ENCODE results near the gene SLC45A3. TPM values are rescaled to one million over a fixed set of nuclear protein-coding genes. Genes with fewer than 3 reads are reported as not detected.

Gene SLC45A3
- total RNA-seq, 2 experiments from 2014 or later = 0.11 TPM; not detected in 1

DNA sequence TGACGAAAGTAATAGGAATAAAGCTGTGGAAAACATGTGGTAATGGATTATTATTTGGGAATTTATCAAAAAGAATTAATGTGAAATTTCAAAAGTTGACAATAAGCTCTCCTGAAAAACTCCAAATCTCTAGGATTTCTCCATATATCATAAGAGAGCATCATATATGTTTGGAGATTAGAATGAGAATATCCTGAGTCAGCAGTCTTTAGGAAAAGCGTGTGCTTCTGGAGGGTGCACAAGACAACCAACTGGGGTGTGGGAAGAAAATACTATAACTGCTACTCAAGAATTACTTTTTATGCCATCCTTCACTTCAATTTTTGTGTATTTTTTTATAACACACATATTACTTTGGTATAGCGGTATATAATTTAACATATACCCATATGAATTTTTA lies 68.2 kb downstream of the SLC45A3 start:
- H3K36me3 ChIP-seq (ENCODE audit: insufficient read depth, low read length) = peaks cover 70% of the 10 kb centered on the region
- Mint-ChIP-seq H3K36me3 (ENCODE audit: low read depth) (peaks cover 89% of the 10 kb centered on the region), H3K4me3 (no peak overlapping the region)

DNA sequence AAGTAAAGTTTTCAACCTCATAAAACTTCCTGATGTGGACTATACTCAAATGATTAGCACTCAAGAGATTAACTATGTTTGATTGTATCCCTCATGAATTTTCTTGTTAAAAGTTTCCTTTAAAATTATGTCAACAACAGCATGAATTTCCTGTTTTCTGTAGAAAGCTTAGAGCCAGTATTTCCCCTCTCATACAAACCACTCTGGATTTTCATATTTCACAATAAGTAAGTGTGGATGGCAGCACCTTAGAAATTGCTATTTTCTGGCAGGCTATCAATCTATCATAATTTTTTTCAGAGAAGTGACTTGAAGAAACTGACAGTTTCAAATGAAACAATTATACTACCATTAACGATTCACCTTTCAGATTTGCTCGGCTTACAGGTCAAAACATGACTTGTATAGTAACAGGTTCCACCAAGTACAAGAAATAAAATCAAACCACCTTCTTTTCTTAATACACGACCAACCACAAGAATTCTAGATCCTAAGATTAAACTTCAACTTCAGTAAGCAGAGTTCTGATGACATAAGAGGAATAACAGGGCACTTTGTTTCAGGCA lies 69.3 kb downstream of the SLC45A3 start:
- ChIA-PET POLR2A (no interaction called here), CTCF (interaction anchor here (1.9 kb wide), 1 partner anchor 19 kb away, joined by 6 read pairs; no protein-coding TSS in a partner anchor)
- no peak for DNase-seq
- Mint-ChIP-seq H3K4me1 (ENCODE audit: low read depth) (peaks cover 66% of the 10 kb centered on the region), H3K36me3 (ENCODE audit: low read depth) (peaks cover 83% of the 10 kb centered on the region), H3K9me3 (no peaks in the 10 kb centered on the region), H3K27me3 (no peaks in the 10 kb centered on the region), H3K27ac (peak overlapping the region; percentile 64), H3K4me3 (no peak overlapping the region)
- ATAC-seq (ENCODE audit: poor library complexity) = no peak
- Histone ChIP-seq H3K4me3 (ENCODE audit: low read length) (no peak overlapping the region), H3K9me3 (ENCODE audit: control insufficient read depth in 1 of 2, insufficient read depth in 1 of 2, low read length in 2 of 2) (no peaks in the 10 kb centered on the region), H3K4me1 (ENCODE audit: insufficient read depth, low read length) (peaks cover 3% of the 10 kb centered on the region), H3K27me3 (ENCODE audit: control insufficient read depth in 1 of 2, insufficient read depth in 2 of 2, low read length in 2 of 2) (no peaks in the 10 kb centered on the region), H3K27ac (ENCODE audit: low read depth in 1 of 2, low read length in 2 of 2) (no peak overlapping the region), H3K36me3 (ENCODE audit: insufficient read depth, low read length) (peaks cover 65% of the 10 kb centered on the region)
- no peak for TF ChIP-seq CTCF (IDR thresholded peaks at IDR 0.05)
- intact Hi-C loops (cut with DNase I, micrococcal nuclease) = loop anchor here in 1 of 2 experiments (2.0 kb wide), 2 partner anchors 18 to 20 kb away; no protein-coding TSS in a partner anchor

More for the DNA sequence above, 68.2 kb downstream of the SLC45A3 start:
- Histone ChIP-seq H3K4me1 (ENCODE audit: insufficient read depth, low read length) (peaks cover 3% of the 10 kb centered on the region), H3K4me3 (ENCODE audit: low read length) (no peak overlapping the region), H3K27me3 (ENCODE audit: control insufficient read depth in 1 of 2, insufficient read depth in 2 of 2, low read length in 2 of 2) (no peaks in the 10 kb centered on the region), H3K9me3 (ENCODE audit: control insufficient read depth in 1 of 2, insufficient read depth in 1 of 2, low read length in 2 of 2) (no peaks in the 10 kb centered on the region), H3K27ac (ENCODE audit: low read depth in 1 of 2, low read length in 2 of 2) (no peak overlapping the region)
- DNase-seq (no peak), ATAC-seq (ENCODE audit: poor library complexity) (no peak)
- intact Hi-C loops (cut with DNase I, micrococcal nuclease) = no loop called here
- CTCF ChIA-PET = interaction anchor here (1.9 kb wide), 1 partner anchor 21 kb away, joined by 6 read pairs; no protein-coding TSS in a partner anchor
- Mint-ChIP-seq H3K4me1 (ENCODE audit: low read depth) (peaks cover 76% of the 10 kb centered on the region), H3K9me3 (no peaks in the 10 kb centered on the region), H3K27me3 (no peaks in the 10 kb centered on the region), H3K27ac (peak overlapping the region; percentile 64)
- POLR2A ChIA-PET = interaction anchor here (2.3 kb wide), 1 partner anchor 20 kb away, joined by 12 read pairs; the partner anchor contains the start of gene ELK4
- TF ChIP-seq CTCF (IDR thresholded peaks at IDR 0.05) = no peak

DNA sequence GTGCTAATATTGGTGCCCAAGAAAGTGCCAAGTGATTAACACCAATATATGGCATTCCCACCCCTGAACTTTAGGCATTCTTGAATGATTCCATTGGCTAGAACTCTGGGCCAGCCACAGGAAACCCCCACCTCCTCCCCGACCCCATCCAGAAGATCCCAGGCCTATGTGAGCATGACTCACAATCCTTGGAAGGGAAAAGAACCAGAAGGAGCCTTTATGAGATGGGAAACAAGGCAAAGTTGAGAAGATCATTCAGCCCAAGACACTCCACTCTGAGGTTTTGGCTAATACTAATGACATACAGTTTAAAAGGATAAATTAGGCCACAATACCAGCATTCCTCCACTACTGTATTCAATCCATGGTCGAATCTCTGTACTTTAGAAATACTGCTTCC lies 70.3 kb downstream of the SLC45A3 start:
- ChIA-PET POLR2A (interaction anchor here (2.0 to 2.3 kb wide), 2 partner anchors 16 to 21 kb away, joined by 9 to 13 read pairs; no protein-coding TSS in a partner anchor), CTCF (interaction anchor here (2.0 kb wide), 2 partner anchors 9 to 19 kb away, joined by 5 to 11 read pairs; no protein-coding TSS in a partner anchor)
- H3K27ac Mint-ChIP-seq = peak overlapping the region; percentile 64
- peaks cover 76% of the 10 kb centered on the region for H3K36me3 Mint-ChIP-seq (ENCODE audit: low read depth)
- ATAC-seq (ENCODE audit: poor library complexity) (no peak), DNase-seq (no peak)
- Histone ChIP-seq H3K4me1 (ENCODE audit: insufficient read depth, low read length) (peaks cover 3% of the 10 kb centered on the region), H3K27ac (ENCODE audit: low read depth in 1 of 2, low read length in 2 of 2) (no peak overlapping the region), H3K36me3 (ENCODE audit: insufficient read depth, low read length) (peaks cover 64% of the 10 kb centered on the region), H3K4me3 (ENCODE audit: low read length) (no peak overlapping the region), H3K27me3 (ENCODE audit: control insufficient read depth in 1 of 2, insufficient read depth in 2 of 2, low read length in 2 of 2) (no peaks in the 10 kb centered on the region), H3K9me3 (ENCODE audit: control insufficient read depth in 1 of 2, insufficient read depth in 1 of 2, low read length in 2 of 2) (no peaks in the 10 kb centered on the region)
- no peaks in the 10 kb centered on the region for H3K9me3 Mint-ChIP-seq
- TF ChIP-seq CTCF (IDR thresholded peaks at IDR 0.05) = no peak
- peaks cover 61% of the 10 kb centered on the region for H3K4me1 Mint-ChIP-seq (ENCODE audit: low read depth)
- H3K27me3 Mint-ChIP-seq = no peaks in the 10 kb centered on the region
- intact Hi-C loops (cut with DNase I, micrococcal nuclease) = loop anchor here in 1 of 2 experiments (2.0 kb wide), 2 partner anchors 17 to 21 kb away; no protein-coding TSS in a partner anchor
- H3K4me3 Mint-ChIP-seq = no peak overlapping the region

Other genes with a start within 250 kb of the SLC45A3 start
- gene BLACAT1, start 224.5 kb downstream of the SLC45A3 start, total RNA-seq = not detected
- 1 to 10 TPM; 1.6 to 2.7 TPM for gene CDK18, start 175.8 kb downstream of the SLC45A3 start, total RNA-seq
- 100 to 1,000 TPM; 145 to 154 TPM for gene ELK4, start 48.5 kb downstream of the SLC45A3 start, total RNA-seq
- 10 to 100 TPM; 80.6 to 84.7 TPM for gene NUCKS1, start 69.7 kb upstream of the SLC45A3 start, total RNA-seq
- 10 to 100 TPM; 11.7 to 11.8 TPM for gene RAB29, start 95.0 kb upstream of the SLC45A3 start, total RNA-seq
- gene SLC41A1, start 132.7 kb upstream of the SLC45A3 start, total RNA-seq = 10 to 100 TPM; 23.8 to 26.4 TPM
- gene PM20D1, start 169.6 kb upstream of the SLC45A3 start, total RNA-seq = 1 to 10 TPM; 1.2 to 1.4 TPM

Data from CD4-positive, alpha-beta T cell (primary cell).